HEK293T (cell line): Measurements from ENCODE around the gene TRPV4.

Experiments used
- BHLHE40 ChIP-seq: fragments of 450-650 bp; IDR thresholded peaks from 2 replicates; pipeline ENCODE4 v1.6.1; 2016; ENCODE audit warnings: mild to moderate bottlenecking, moderate library complexity, borderline replicate concordance
- CTBP1 ChIP-seq: fragments of 450-650 bp; IDR thresholded peaks from 2 replicates; pipeline ENCODE4 v1.6.1; 2016; ENCODE audit warnings: borderline replicate concordance
- ELF4 ChIP-seq: fragments of 450-650 bp; IDR thresholded peaks from 2 replicates; pipeline ENCODE4 v1.6.1; 2017; ENCODE audit warnings: antibody characterized with exemption
- FOXA1 ChIP-seq: fragments of 450-650 bp; IDR thresholded peaks from 2 replicates; pipeline ENCODE4 v1.6.1; 2016; ENCODE audit warnings: mild to moderate bottlenecking
- FOXK2 ChIP-seq: fragments of 450-650 bp; IDR thresholded peaks from 2 replicates; pipeline ENCODE4 v1.6.1; 2016; ENCODE audit warnings: mild to moderate bottlenecking
- FOXM1 ChIP-seq: fragments of 450-650 bp; IDR thresholded peaks from 2 replicates; pipeline ENCODE4 v1.6.1; 2017; ENCODE audit warnings: mild to moderate bottlenecking, borderline replicate concordance
- HDGF ChIP-seq: fragments of 450-650 bp; IDR thresholded peaks from 2 replicates; pipeline ENCODE4 v1.6.1; 2017; ENCODE audit warnings: antibody characterized with exemption, borderline replicate concordance
- LEF1 ChIP-seq: fragments of 450-650 bp; IDR thresholded peaks from 2 replicates; pipeline ENCODE4 v1.6.1; 2017; ENCODE audit warnings: mild to moderate bottlenecking, borderline replicate concordance
- NFRKB ChIP-seq: fragments of 450-650 bp; IDR thresholded peaks from 2 replicates; pipeline ENCODE4 v1.6.1; 2016; ENCODE audit warnings: mild to moderate bottlenecking, moderate library complexity
- SP1 ChIP-seq: fragments of 450-650 bp; IDR thresholded peaks from 2 replicates; pipeline ENCODE4 v1.6.1; 2017
- SUZ12 ChIP-seq: fragments of 450-650 bp; IDR thresholded peaks from 2 replicates; pipeline ENCODE4 v1.6.1; 2016; ENCODE audit warnings: mild to moderate bottlenecking
- TARDBP ChIP-seq: fragments of 450-650 bp; IDR thresholded peaks from 2 replicates; pipeline ENCODE4 v1.6.1; 2016
- ZNF384 ChIP-seq: fragments of 450-650 bp; IDR thresholded peaks from 2 replicates; pipeline ENCODE4 v1.6.1; 2016
- TF ChIP-seq, protein P1 (sequence below): fragments of 450-650 bp; IDR thresholded peaks from 2 replicates; pipeline ENCODE4 v1.6.1; 2016

DNA sequence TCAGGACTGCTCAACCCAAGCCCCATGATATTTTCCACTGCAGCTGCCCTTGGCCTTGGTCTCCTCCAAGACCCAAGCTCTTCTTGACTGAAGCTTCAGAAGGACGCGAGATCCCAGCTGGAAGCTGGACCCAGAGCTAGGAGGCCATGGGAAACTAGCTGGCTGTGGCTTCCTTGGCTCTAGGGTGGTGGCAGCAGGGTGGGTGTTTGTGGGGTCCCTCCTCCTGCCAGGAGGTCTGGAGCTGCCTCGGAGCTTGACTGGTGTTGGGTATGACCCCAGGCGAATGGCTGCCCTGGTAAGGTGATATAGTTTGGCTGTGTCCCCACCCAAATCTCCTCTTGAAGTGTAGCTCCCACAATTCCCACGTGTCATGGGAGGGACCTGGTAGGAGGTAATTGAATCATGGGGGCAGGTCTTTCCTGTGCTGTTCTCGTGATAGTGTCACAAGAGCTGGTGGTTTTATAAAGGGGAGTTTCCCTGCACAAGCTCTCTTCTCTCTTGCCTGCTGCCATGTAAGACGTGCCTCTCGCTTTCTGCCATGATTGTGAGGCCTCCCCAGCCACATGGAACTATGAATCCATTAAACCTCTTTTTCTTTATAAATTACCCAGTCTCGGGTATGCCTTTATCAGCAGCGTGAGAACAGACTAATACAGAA, 51.4 kb downstream of the TRPV4 start:
- TF ChIP-seq FOXA1 (no peak), BHLHE40 (no peak), HDGF (no peak), TARDBP (no peak), FOXK2 (no peak), SUZ12 (no peak), FOXM1 (no peak), CTBP1 (no peak), SP1 (no peak), ZNF384 (no peak), ELF4 (no peak), LEF1 (no peak), NFRKB (no peak)
- TF ChIP-seq, protein P1, sequence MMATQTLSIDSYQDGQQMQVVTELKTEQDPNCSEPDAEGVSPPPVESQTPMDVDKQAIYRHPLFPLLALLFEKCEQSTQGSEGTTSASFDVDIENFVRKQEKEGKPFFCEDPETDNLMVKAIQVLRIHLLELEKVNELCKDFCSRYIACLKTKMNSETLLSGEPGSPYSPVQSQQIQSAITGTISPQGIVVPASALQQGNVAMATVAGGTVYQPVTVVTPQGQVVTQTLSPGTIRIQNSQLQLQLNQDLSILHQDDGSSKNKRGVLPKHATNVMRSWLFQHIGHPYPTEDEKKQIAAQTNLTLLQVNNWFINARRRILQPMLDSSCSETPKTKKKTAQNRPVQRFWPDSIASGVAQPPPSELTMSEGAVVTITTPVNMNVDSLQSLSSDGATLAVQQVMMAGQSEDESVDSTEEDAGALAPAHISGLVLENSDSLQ: no peak
